NB4 (cell line): Measurements from ENCODE around the gene NPR2.

Source experiments
- DNase-seq: peaks from one replicate; pipeline ENCODE4 v3.0.0; 2010; ENCODE audit warnings: low read depth
- H3K4me3 ChIP-seq: one replicate; pipeline ENCODE4 v1.5.1; 2011; ENCODE audit warnings: mild to moderate bottlenecking, low read depth, low read length, moderate library complexity
- CTCF ChIP-seq: IDR thresholded peaks from one replicate; pipeline ENCODE4 v1.5.1; 2012; ENCODE audit warnings: low read depth, low read length
- MAX ChIP-seq: IDR thresholded peaks from 2 replicates; pipeline ENCODE4 v1.6.1; 2011; ENCODE audit warnings: low read depth, low read length
- MYC ChIP-seq: IDR thresholded peaks from 2 replicates; pipeline ENCODE4 v1.6.1; 2011; ENCODE audit warnings: low read depth, low read length
- POLR2A ChIP-seq: IDR thresholded peaks from 2 replicates; pipeline ENCODE4 v1.6.1; 2011; ENCODE audit warnings: mild to moderate bottlenecking; ENCODE audit not compliant: insufficient read length; ENCODE audit errors: extremely low read depth

Gene NPR2

GRCh38 chr9:35791297-35791921 is at the start of gene NPR2:
Gene NPR2, plus strand, starts transcription at chr9:35791591. Its CDS starts 818 bp downstream, at chr9:35792409.
- TF ChIP-seq MYC (no peak), POLR2A (no peak), CTCF (no peak), MAX (no peak)
- no peak within 1 kb of the TSS for H3K4me3 ChIP-seq
- DNase-seq, result no peak

GRCh38 chr9:35741740-35742139 is 49.7 kb upstream of the NPR2 start:
- TF ChIP-seq MYC (no peak), MAX (no peak), CTCF (no peak), POLR2A (no peak)
- no peak overlapping the region for H3K4me3 ChIP-seq
- DNase-seq, result peak; percentile 33

- TF ChIP-seq CTCF (no peak), MYC (no peak), MAX (no peak), POLR2A (no peak)
- no peak for DNase-seq
- no peak overlapping the region for H3K4me3 ChIP-seq
Measured at GRCh38 chr9:35743452-35743851, 47.9 kb upstream of the NPR2 start.

- TF ChIP-seq CTCF (no peak), MYC (no peak), MAX (no peak)
- DNase-seq, result no peak
- H3K4me3 ChIP-seq, result no peak overlapping the region
Measured at GRCh38 chr9:35743880-35744518, 47.4 kb upstream of the NPR2 start.

GRCh38 chr9:35745569-35745968 is 45.8 kb upstream of the NPR2 start:
- TF ChIP-seq CTCF, result no peak
- TF ChIP-seq POLR2A, result no peak
- peak overlapping the region; percentile 42 for H3K4me3 ChIP-seq
- DNase-seq, result no peak

- H3K4me3 ChIP-seq, result peak overlapping the region; percentile 84
- no peak for TF ChIP-seq CTCF
- no peak for TF ChIP-seq MYC
- DNase-seq, result no peak
Measured at GRCh38 chr9:35746583-35746982, 44.8 kb upstream of the NPR2 start.
